ENCODE measurements around the gene USP35. TPM values are rescaled to one million over a fixed set of nuclear protein-coding genes. Genes with fewer than 3 reads are reported as not detected.

USP35 gene, protein sequence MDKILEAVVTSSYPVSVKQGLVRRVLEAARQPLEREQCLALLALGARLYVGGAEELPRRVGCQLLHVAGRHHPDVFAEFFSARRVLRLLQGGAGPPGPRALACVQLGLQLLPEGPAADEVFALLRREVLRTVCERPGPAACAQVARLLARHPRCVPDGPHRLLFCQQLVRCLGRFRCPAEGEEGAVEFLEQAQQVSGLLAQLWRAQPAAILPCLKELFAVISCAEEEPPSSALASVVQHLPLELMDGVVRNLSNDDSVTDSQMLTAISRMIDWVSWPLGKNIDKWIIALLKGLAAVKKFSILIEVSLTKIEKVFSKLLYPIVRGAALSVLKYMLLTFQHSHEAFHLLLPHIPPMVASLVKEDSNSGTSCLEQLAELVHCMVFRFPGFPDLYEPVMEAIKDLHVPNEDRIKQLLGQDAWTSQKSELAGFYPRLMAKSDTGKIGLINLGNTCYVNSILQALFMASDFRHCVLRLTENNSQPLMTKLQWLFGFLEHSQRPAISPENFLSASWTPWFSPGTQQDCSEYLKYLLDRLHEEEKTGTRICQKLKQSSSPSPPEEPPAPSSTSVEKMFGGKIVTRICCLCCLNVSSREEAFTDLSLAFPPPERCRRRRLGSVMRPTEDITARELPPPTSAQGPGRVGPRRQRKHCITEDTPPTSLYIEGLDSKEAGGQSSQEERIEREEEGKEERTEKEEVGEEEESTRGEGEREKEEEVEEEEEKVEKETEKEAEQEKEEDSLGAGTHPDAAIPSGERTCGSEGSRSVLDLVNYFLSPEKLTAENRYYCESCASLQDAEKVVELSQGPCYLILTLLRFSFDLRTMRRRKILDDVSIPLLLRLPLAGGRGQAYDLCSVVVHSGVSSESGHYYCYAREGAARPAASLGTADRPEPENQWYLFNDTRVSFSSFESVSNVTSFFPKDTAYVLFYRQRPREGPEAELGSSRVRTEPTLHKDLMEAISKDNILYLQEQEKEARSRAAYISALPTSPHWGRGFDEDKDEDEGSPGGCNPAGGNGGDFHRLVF
- total RNA-seq (2014; rRNA removed; shearing (Covaris generic)), result 3.1 and 3.4 TPM in 2 replicates

DNA sequence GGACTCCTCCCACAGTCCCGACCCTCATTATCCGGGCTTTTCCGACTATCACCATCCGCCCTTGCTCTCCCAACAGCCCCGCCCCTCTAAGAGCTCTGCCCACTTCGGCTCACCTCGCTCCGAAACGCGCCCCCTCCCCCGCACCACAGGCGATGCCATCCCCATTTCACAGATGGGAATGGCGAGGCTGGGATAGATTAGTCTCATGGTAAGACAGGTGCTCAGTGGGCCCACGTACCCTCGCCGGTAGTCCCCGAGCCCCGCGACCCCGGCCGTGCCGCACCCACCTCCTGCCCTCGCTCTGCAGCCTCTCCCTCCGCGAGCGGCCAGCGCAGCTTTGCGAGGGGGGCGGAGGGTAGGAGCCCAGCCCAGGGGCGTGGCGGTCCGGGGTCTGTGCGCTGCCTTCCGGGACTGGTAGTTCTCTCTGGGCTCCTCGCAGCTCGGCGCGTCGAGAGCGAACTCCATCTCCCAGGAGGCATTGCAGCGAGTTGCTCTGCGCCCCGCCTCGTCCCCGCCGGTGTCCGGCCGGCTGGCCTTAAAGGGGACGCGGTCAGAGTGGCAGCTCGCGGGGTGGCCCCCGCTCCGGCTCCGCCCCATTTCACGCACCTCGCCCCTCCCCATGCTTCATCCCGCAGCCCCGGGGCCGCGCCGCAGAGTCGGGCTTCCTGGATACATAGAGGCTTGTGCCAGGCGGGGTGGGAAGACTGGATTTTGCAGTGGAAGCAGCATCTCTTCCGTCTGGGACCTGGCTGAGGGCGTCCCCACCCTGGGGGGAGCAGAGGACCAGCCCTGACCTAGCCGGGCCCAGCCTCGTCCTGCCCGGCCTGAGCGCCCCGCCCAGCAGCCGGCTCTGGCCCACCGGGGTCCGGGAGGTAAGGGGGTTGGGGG, at the start of gene USP35, which contains the start of gene KCTD21:
Gene USP35 (plus strand): TSS at position 634 of the 888 bp plus-strand sequence. CDS start 7,327 bp downstream, outside the sequence.
Gene KCTD21 (minus strand): TSS at position 341 of the 888 bp plus-strand sequence. CDS start 14,072 bp downstream, outside the sequence.

DNA sequence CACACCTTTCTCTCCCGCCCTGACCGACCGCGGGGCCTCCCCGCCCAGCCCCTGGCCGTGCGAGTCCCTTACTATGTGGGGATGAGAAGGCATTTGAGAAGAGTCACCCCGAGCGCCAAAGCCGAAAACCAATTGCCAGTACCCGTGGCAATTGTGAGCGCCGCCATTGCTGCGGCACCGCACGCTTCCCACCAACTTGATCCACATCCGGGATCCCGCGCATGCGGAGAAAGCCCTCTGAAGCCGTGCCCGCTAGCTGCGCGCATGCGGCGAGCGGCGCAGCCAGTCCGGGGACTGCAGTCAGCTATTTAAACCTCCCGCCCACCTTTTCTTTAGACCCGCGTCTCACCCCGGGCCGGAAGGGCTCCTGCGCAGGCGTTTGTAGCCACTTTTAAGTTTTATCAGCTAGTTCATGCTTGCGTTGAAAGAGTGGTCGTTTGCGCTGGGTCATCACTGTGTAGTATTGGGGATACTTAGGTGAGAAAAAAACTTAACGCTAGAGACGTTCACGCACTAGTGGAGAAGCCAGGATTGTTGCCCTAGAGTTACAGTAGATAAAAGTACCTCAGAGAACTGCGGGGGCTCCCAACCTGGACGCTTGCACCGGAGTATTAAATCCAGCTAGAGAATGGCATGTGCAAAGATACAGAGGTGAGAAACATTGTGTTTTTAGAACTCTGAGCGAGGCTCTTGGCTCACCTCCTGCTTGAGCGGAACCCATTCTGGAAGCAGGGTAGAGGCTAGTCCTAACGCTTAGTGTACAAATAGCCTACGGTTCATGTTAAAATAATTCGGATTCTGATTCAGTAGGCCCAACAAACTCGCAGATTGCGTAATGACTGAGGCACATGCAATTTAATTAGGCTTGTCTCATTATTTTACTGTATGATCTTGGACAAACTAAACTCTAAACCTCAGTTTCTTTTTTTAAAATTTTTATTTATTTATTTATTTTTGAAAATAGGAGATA, 49.0 kb upstream of the USP35 start, which contains the start of gene ALG8:
Gene ALG8 (minus strand): TSS at position 205 of the 970 bp plus-strand sequence. CDS start 38 bp downstream, at position 167.

Other genes with a start within 250 kb of the USP35 start
- 30.2 and 43.2 TPM in 2 replicates for gene INTS4, start 194.3 kb upstream of the USP35 start, total RNA-seq (2014; rRNA removed; shearing (Covaris generic))
- not detected in 2 replicates for gene KCTD14, start 165.6 kb upstream of the USP35 start, total RNA-seq (2014; rRNA removed; shearing (Covaris generic))
- not detected in 2 replicates for gene THRSP, start 125.1 kb upstream of the USP35 start, total RNA-seq (2014; rRNA removed; shearing (Covaris generic))
- gene NDUFC2, start 109.1 kb upstream of the USP35 start, total RNA-seq (2014; rRNA removed; shearing (Covaris generic)), result 85.2 and 136 TPM in 2 replicates
- 54.2 and 63.7 TPM in 2 replicates for gene ALG8, start 49.3 kb upstream of the USP35 start, total RNA-seq (2014; rRNA removed; shearing (Covaris generic))
- 3.7 TPM in 2 replicates for gene KCTD21, start 293 bp upstream of the USP35 start, total RNA-seq (2014; rRNA removed; shearing (Covaris generic))
- gene GAB2, start 228.9 kb downstream of the USP35 start, total RNA-seq (2014; rRNA removed; shearing (Covaris generic)), result 7.5 and 8.8 TPM in 2 replicates